ENCODE results near the gene C3orf70. TPM values are rescaled to one million over a fixed set of nuclear protein-coding genes. Genes with fewer than 3 reads are reported as not detected.
"Not testable (repeated sequence)": the region's sequence is repeated elsewhere in the genome, so short reads cannot be mapped to it uniquely, and the experiment has no call there.

The C3orf70 gene
- total RNA-seq, 1 donor from 2014 or later = 20.0 TPM

- no peak for DNase-seq (ENCODE audit: low spot score)
Observed at GRCh38 chr3:185151101-185151963, 1.5 kb downstream of the C3orf70 start.

- DNase-seq (ENCODE audit: low spot score) = no peak
Observed at GRCh38 chr3:185150561-185150960, 2.3 kb downstream of the C3orf70 start.

- DNase-seq (ENCODE audit: low spot score) = no peak
Observed at GRCh38 chr3:185149591-185149990, 3.3 kb downstream of the C3orf70 start.

- DNase-seq (ENCODE audit: low spot score) = no peak
Observed at GRCh38 chr3:185145511-185145910, 7.3 kb downstream of the C3orf70 start.

GRCh38 chr3:185144784-185145183 lies 8.1 kb downstream of the C3orf70 start:
- DNase-seq (ENCODE audit: low spot score) = no peak

- DNase-seq (ENCODE audit: low spot score) = no peak
Observed at GRCh38 chr3:185137821-185138220, 15.0 kb downstream of the C3orf70 start.

GRCh38 chr3:185134509-185134908 lies 18.4 kb downstream of the C3orf70 start:
- no peak for DNase-seq (ENCODE audit: low spot score)

- no peak for DNase-seq (ENCODE audit: low spot score)
Observed at GRCh38 chr3:185131602-185132256, 21.1 kb downstream of the C3orf70 start.

- no peak for DNase-seq (ENCODE audit: low spot score)
Observed at GRCh38 chr3:185129083-185129482, 23.8 kb downstream of the C3orf70 start.

- no peak for DNase-seq (ENCODE audit: low spot score)
Observed at GRCh38 chr3:185126201-185126600, 26.7 kb downstream of the C3orf70 start.

- no peak for DNase-seq (ENCODE audit: low spot score)
Observed at GRCh38 chr3:185120126-185120525, 32.7 kb downstream of the C3orf70 start.

GRCh38 chr3:185115371-185115770 lies 37.5 kb downstream of the C3orf70 start:
- no peak for DNase-seq (ENCODE audit: low spot score)

- no peak for DNase-seq (ENCODE audit: low spot score)
Observed at GRCh38 chr3:185114756-185115155, 38.1 kb downstream of the C3orf70 start.

GRCh38 chr3:185112186-185112585 lies 40.7 kb downstream of the C3orf70 start:
- no peak for DNase-seq (ENCODE audit: low spot score)

- DNase-seq (ENCODE audit: low spot score) = not testable (repeated sequence)
Observed at GRCh38 chr3:185109012-185109411, 43.8 kb downstream of the C3orf70 start.

GRCh38 chr3:185106256-185106890 lies 46.5 kb downstream of the C3orf70 start:
- DNase-seq (ENCODE audit: low spot score) = not testable (repeated sequence)

- no peak for DNase-seq (ENCODE audit: low spot score)
Observed at GRCh38 chr3:185103359-185104127, 49.3 kb downstream of the C3orf70 start.

- DNase-seq (ENCODE audit: low spot score) = no peak
Observed at GRCh38 chr3:185094697-185095096, 58.2 kb downstream of the C3orf70 start.

GRCh38 chr3:185093116-185093515 lies 59.7 kb downstream of the C3orf70 start:
- DNase-seq (ENCODE audit: low spot score) = no peak

- DNase-seq (ENCODE audit: low spot score) = no peak
Observed at GRCh38 chr3:185090811-185091210, 62.0 kb downstream of the C3orf70 start.

- no peak for DNase-seq (ENCODE audit: low spot score)
Observed at GRCh38 chr3:185089751-185090150, 63.1 kb downstream of the C3orf70 start.

- DNase-seq (ENCODE audit: low spot score) = no peak
Observed at GRCh38 chr3:185089343-185089742, 63.5 kb downstream of the C3orf70 start.

All from mucosa of gallbladder (tissue), 1 donor.